IMR-90 (cell line): ENCODE measurements around the gene RGS3.

Experiments
- BHLHE40 ChIP-seq: fragments of 150-350 bp; IDR thresholded peaks from 2 replicates; pipeline ENCODE4 v1.6.1; 2016; ENCODE audit warnings: mild to moderate bottlenecking, low read depth, low read length
- CTCF ChIP-seq: conservative IDR thresholded peaks from 2 replicates; pipeline ENCODE4 v1.5.1; 2012; ENCODE audit warnings: mild to moderate bottlenecking, low read depth, low read length, improper control_type of control experiment
- FOS ChIP-seq: fragments of 150-350 bp; IDR thresholded peaks from 2 replicates; pipeline ENCODE4 v1.6.1; 2016; ENCODE audit warnings: low read depth, low read length
- MAFK ChIP-seq: IDR thresholded peaks from 2 replicates; pipeline ENCODE4 v1.6.1; 2012; ENCODE audit warnings: low read depth, low read length, improper control_type of control experiment
- POLR2A ChIP-seq: IDR thresholded peaks from 2 replicates; pipeline ENCODE4 v1.6.1; 2012; ENCODE audit warnings: mild to moderate bottlenecking, low read depth, low read length
- RAD21 ChIP-seq: IDR thresholded peaks from 2 replicates; pipeline ENCODE4 v1.6.1; 2012; ENCODE audit warnings: low read length, improper control_type of control experiment
- RFX5 ChIP-seq: IDR thresholded peaks from 2 replicates; pipeline ENCODE4 v1.8.0; 2012; ENCODE audit warnings: low read depth, mild to moderate bottlenecking, low read length, moderate library complexity

GRCh38 chr9:113513536-113513935 lies 50.0 kb downstream of the RGS3 start:
- TF ChIP-seq CTCF (no peak), BHLHE40 (no peak), RFX5 (no peak), MAFK (no peak), POLR2A (no peak), RAD21 (no peak), FOS (no peak)
